Keratinocyte (primary cell): ENCODE measurements around the gene ALDH4A1.

Experiments
- EZH2 ChIP-seq: IDR thresholded peaks from one replicate; pipeline ENCODE4 v1.6.1; 2012; ENCODE audit warnings: inconsistent platforms, mild to moderate bottlenecking, low read length, moderate library complexity
- TF ChIP-seq, protein P1 (sequence below), 3 experiments: IDR thresholded peaks in 1 of 3; conservative IDR thresholded peaks in 1 of 3; optimal IDR thresholded peaks in 1 of 3; 2 replicates in 2 of 3; 3 replicates in 1 of 3; pipeline versions ENCODE3 to v1.5.1; 2011; ENCODE audit warnings: low read length in 3 of 3, mild to moderate bottlenecking in 3 of 3, moderate library complexity in 2 of 3, control low read depth in 1 of 3, inconsistent platforms in 1 of 3; ENCODE audit not compliant: insufficient read depth in 2 of 3; ENCODE audit errors: extremely low read depth in 1 of 3

GRCh38 chr1:18931730-18932129 lies 29.4 kb upstream of the ALDH4A1 start:
- TF ChIP-seq, protein P1, sequence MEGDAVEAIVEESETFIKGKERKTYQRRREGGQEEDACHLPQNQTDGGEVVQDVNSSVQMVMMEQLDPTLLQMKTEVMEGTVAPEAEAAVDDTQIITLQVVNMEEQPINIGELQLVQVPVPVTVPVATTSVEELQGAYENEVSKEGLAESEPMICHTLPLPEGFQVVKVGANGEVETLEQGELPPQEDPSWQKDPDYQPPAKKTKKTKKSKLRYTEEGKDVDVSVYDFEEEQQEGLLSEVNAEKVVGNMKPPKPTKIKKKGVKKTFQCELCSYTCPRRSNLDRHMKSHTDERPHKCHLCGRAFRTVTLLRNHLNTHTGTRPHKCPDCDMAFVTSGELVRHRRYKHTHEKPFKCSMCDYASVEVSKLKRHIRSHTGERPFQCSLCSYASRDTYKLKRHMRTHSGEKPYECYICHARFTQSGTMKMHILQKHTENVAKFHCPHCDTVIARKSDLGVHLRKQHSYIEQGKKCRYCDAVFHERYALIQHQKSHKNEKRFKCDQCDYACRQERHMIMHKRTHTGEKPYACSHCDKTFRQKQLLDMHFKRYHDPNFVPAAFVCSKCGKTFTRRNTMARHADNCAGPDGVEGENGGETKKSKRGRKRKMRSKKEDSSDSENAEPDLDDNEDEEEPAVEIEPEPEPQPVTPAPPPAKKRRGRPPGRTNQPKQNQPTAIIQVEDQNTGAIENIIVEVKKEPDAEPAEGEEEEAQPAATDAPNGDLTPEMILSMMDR (optimal IDR thresholded peaks at IDR 0.05 in 1 of 3, IDR thresholded peaks at IDR 0.05 in 1 of 3, conservative IDR thresholded peaks at IDR 0.05 in 1 of 3; ENCODE audit: extremely low read depth in 1 of 3, insufficient read depth in 2 of 3, low read length in 3 of 3): no peak
- TF ChIP-seq EZH2: no peak
